Femur (tissue), 1 donor: ENCODE data around the gene HOXA4.

Experiments used
- DNase-seq: peaks from one replicate; pipeline ENCODE4 v3.0.0-alpha.2; 2017

HOXA4 gene

DNA sequence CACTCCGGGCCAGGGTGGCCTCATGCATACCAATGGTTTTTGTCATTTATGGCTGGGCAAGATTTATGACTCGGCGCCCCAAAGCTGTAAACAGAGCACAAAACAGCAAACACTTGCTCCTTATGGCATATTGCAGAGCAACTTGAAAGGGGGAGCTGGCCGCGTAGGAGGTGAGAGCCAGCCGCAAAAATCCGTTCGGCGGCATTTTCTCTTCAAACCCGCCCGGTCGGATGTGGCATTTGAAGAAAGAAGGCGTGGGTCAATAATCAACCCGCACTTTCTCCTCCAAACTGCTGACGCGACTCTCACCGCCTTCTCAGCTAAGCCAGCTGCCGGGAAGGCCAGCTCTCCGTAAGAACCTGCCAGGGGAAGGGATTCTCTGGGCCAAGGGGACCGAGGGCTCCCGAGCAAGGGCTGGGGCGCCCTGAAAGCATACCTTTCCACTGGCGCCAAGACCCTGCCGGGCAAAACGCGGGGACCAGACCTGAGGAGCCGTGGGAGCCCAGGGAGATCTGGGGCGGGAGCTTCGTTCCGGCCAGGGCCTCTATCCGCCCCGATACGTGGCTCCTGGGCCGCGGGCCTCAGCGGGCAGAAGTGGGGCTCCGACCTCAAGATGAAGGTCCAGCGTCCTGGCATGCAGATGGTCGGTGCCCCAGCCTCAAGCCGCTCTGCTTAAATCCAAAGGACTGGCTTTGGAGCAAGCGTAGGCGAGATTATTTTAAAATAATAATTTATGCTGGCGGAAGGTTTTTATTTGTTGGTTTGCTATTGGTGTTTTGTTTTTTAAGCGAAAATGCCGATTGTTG, 15.1 kb downstream of the HOXA4 start:
- DNase-seq: peak; percentile 46

DNA sequence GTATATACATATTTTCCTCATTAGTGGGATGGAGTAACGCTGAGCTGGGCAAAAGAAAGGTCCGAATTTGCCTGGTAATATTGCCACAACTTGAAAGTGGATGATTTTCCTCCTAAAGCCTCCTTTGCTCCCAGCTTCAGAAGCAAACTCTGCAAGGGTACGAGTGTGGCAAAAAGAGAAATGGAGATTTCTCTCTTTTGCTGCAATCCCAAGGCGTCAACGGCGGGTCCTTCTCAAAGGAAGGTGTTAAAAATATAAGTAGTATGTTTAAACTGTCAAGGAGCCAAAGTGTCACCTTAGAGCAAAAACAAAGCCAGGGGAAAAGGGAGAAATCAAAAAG, 15.7 kb downstream of the HOXA4 start:
- DNase-seq: no peak

DNA sequence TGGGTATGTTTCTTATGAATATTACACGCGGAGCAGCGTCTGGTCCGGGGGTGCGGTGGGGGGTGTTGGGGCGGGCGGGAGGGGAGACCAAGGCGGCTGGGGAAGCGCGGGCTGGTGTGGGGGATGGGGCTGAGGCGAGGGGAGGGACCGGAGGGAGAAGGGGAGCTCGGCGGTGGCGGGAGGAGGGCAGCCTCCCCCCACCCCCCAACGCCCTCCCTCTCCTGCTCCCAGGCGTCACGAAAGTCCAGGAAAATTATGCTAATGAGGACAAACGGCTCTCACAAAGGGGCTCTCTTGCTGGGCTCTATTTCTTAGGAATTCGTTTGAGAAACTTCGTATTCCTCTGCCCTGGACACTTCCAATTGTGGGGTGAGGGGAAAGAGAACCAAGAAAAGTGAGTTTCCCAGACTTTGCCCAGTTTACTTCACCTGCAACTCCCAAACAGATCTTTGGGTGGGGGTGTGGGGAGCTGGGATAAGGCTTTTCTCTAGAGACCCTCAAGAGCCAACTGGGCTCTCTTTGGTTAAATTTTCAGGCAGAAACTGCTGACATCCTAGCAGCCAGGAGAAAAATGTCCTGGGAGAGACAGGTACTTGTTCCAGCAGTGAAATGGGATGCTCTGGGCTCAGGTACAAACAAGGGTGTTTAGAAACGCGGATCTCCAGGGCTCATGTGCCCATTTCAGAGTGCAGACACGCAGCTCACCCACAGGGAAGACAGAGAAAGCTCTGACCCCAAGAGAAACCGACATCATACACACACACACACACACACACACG, 16.4 kb downstream of the HOXA4 start:
- DNase-seq: peak; percentile 63

DNA sequence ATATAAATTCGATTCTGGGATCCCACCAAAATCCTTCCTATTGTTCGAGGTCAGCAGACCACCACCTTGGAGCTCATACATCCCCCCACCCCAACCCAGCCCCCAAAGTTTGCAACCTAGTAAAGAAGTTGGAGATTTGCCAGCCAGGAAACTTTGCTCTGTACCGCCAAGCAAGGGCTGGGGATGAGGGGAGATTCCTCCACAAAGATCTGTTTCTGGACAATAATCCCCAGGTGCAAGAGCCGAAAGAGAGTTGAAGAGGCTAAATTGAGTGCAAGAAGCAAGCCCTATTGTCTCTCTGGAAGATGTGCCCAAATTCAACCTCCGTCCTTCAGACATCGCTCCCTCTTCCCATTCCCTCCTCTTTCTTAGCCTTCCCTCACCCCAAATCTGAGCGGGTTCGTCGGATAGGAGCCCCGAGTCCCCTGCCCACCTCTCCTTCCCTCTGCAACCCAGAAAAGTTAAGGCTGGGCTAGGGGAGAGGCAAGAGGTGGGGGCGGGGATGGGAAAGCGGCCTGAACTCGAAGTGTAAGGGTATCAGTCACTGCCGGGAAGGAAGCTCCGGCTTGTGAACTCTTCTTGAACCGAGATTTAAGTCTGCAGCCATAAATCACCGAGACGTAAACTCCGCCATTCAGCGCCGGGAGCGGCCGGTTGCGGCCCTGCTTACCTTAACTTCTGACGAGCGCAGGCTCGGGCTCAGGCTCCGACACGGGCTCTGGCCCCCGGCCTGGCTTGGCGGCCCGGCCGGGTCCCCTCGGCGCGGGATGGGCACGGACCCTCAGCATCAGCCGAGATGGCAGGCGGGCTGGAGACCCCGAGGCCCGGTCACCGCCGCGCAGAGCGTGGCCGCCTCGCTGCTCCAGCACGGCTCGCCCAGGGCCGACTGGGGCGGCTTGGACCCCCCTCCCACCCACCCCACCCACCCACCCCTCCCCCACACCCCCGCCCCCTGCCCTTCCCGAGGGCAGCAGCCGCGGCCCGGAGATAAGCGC, 17.3 kb downstream of the HOXA4 start:
- peak; percentile 84 for DNase-seq

DNA sequence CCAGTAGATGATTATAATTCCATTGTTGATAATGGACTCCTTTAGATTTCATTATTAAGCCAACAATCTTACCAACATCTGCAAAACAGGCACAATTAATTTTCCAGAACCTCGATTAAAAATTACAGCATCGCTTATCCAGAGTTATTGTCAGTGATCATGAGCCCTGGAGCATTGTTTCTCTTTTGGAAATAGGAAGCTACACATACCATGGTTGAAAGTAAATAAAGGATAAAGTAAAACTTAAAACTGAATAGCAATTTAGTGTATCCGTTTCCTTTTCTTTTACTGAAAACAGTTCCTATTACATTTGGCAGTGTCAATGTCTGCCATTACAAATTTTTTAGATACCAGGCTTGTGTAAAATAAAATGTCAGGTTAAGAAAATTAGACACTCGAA, 18.2 kb downstream of the HOXA4 start:
- DNase-seq: no peak

DNA sequence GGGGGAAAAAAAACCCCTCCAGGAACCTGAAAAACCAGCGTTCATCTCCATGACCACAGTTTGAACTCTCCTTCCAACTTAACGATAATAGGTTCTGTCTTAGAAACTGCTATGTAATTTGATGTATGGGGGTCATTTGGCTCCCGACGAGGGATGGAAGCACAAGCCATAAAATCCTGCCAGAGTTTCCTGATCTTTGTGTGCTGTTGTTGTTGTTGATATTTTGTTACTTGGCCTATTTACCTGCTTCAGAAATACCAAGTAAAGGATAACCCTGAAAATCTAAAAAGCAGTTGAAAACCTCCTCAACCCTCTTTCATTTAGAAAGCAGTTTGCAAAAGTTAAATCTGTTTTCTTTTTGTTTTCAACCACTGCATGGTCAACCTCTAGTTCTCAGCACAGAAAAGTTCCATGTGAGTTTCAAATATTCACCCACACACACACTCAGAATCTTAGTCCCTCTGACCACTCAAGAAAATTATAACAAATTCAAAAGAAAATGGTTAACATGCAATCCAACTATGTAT, 18.7 kb downstream of the HOXA4 start:
- no peak for DNase-seq

DNA sequence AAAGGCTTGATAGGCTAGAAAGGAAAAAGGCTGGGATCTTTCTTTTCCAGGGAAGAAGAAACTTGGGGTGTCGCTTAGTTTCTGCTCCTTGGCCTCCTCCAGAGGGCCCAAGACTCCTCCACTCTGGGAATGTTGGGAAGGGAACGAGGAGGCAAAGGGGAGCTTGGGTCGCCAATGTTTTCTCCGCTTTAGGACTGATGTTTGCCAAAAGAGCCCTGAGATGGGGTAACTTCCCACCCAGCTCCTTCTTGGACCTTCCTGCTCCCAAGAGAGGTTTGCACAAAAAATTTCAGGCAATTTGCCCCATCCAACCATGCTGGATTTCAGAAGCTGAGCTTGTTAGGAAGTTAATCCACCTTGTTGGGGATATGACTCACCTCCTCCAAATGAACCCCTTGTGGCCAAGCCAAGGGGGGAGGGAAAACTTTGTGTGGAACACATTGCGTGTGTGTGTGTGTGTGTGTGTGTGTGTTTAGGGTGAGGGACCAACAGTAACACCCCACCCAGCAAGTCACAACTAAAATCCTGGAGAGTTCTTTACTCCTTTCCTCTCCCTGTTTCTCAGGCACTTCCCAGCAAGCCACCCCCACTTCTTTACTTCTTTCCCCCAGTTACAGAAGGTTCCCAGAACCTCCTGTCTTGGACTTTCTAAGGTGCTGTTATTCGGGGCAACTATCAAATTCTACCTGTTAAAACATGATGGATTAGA, 19.4 kb downstream of the HOXA4 start:
- DNase-seq: peak; percentile 51

DNA sequence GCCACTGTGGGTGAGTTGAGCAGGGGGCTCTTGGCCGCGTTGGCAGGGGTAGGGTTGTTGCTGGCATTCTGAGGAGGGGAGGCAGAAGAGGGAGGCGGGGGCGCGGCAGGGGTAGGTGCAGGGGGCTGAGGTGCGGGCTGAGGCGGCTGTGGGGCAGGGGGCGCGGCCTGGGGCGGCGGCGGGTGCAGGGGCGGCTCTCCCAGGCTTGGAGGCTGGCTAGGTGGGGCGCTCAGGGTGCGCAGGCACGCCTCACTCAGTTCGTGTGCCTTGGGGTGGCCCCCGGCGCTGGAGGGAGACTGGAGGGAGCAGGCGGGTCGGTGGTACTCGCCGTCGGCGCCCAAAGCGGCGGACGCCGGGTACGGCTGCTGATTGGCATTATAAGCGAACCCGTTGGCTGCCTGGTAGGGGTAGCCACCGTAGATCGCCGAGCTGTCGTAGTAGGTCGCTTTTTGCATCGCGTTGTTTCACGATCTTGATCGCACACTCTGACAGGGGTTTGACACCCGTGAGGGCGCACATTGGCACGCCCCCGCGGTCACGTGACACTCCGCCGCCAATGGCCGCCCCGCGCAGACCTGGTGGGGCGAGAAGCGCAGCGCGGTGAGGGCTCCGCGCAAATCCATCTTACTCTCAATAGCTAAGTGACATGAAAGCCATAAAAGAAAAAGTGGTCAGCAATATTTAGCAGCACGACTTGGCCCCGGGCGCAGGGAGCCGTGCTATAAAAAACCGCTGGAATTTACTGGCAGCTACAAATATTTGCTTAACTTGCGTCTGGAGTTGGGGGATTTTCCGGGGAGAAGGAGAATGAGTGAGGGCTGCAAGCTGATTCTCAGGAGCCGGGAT, 20.1 kb downstream of the HOXA4 start:
- DNase-seq: peak; percentile 75

DNA sequence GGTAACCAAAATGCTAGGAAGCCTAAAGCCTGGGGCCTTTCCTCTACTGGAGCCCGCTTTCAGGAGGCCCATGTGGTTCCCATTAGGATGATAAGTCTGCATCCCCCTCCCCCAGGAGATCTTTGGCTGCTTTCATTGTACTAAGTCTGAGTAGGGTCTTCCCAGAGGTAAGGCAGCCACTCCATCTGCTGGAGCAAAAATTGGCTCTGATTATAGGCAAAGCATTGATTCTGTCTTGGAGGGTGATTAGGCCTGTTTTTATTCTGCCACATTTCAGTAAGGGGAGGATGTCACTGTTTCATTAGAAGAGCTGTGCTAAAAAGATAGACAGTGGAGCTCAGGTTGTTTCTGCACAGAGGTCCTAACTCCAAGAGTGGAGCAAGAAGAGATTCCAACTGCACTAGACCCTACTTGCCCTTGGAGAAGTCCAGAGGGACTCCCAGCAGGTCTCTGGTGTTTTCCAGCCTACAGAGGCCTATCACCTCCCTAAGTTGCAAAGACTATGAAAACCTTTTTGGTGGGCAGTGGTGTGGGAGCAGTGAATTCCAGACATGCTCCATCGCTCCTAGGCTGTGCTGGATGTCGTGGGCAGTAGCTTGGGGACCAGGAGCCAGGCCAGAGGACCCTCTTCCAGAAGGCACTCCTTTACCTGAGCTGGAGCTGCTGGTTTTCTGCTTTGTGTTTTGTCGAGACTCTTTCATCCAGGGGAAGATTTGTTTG, 20.9 kb downstream of the HOXA4 start:
- DNase-seq: peak; percentile 31

DNA sequence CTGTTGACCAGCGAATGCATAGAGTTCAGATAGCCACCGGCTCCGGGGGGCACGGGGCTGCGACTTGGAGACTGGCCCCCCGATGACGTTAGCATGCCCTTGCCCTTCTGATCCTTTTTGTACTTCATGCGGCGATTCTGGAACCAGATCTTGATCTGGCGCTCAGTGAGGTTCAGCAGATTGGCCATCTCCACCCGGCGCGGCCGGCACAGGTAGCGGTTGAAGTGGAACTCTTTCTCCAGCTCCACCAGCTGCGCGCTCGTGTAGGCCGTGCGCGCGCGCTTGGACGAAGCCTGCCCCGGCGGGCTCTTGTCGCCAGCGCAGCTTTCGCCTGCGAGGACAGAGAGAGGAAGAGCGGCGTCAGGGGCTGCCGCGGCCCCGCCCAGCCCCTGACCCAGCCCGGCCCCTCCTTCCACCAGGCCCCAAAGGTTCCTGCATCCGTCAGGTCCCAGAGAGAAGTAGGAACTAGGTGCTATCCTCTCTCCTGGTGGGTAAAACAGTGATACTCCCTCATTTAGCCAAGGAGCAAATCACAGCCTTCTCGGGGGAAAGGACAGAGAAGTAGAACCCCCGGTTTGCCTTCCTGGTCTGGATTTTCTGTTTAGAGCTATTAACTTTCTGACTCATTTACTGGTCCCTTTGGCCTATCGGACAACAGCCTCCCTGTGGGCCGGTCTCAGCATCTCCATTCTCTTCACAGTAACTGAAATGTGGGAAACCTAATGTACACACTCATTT, 22.0 kb downstream of the HOXA4 start:
- peak; percentile 37 for DNase-seq

DNA sequence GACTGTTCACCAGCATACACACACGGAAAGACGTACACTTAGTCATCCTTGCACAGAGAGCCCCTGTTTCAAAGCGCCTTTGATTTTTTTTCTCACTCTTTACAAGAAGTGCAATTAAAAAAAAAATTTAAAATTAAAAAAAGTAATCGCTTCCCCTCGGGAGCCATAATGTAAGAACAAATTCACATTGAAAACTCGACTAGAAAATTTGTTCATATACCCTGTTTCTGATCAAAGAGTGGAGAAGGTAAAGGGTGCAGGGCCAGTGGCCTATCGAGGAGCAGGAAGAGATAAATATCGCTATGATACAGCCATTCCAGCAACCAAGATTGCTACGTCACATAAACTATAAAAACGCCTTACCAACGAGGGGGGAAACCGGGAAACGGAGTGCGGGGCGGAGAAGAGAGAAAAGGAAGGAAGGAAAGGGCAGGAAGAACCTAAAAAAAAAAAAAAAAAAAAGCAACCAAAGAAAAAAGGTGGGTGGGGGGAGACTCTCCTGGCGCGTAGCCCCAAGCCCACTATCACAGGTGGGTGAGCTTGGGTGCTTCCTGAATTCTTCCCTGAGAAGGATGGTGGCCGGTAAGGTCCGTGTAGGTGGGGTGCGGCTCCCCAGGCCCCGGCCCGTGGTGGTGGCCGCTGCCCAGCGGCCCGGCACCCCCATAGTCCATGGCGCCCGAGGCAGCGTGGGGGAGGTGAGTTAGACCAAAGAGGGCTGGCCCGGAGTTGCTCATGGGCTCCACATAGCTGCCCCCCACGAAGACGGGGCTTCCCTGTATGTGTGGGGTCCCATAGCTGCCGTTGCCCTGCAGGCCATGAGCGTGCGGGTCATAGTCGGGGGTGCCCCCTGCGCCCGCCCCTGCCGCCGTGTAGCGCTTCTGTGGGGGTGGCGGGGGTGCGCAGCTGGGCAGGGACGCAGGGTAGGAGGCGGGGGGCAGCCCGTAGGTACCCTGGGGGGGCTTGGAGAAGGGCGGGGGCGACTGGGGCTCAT, 22.9 kb downstream of the HOXA4 start:
- DNase-seq: no peak

DNA sequence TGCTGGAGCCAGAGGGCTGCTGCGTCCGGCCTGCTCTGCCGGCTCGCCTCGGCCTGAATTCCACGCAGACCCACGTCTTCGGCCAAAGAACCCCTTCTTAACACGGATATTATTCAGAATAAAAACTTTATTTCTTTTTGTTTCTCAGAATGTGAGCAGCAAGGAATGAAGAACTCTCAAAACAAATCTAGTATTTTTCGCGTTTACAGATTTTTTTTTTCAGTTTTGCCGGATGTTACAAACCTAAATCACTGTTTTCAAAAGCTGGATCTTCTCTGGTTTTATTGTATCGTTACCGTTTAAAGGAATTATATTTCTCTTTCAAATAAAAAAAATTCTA, 23.7 kb downstream of the HOXA4 start:
- DNase-seq: no peak

DNA sequence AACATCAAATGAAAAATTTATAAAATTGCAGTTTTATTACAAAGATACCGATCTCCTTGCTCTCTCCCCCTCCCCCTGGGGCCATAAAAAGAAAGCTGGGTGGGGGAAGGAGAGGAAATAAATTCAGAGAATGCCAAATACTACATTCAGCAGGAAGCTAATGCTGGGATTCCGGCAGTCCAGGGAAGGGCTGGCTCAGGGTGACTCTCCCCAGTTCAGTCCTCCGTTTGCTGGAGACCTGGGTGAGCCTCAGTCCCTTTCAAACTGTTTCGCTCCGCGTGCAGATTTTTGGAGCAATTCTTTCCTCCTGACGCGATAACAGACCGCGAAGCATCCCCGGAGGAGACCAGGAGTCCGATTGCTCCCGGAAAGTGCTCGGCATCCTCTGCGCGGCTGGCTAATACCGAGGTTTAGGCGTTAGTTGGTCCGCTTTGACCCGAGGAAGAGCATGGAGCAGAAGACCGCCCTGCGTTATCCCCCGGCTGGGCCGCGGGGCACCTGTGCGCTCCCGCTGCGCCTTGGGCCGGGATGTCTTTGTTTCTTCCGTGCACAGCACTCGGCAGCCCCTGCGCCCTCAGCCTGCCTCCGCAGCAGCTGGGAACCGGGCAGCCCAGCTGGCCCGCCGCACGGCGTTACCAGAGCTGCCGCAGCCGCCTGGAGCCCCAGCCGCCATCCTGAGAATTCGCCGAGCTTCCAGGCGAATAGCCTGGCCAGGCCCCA, 24.2 kb downstream of the HOXA4 start:
- peak; percentile 48 for DNase-seq

DNA sequence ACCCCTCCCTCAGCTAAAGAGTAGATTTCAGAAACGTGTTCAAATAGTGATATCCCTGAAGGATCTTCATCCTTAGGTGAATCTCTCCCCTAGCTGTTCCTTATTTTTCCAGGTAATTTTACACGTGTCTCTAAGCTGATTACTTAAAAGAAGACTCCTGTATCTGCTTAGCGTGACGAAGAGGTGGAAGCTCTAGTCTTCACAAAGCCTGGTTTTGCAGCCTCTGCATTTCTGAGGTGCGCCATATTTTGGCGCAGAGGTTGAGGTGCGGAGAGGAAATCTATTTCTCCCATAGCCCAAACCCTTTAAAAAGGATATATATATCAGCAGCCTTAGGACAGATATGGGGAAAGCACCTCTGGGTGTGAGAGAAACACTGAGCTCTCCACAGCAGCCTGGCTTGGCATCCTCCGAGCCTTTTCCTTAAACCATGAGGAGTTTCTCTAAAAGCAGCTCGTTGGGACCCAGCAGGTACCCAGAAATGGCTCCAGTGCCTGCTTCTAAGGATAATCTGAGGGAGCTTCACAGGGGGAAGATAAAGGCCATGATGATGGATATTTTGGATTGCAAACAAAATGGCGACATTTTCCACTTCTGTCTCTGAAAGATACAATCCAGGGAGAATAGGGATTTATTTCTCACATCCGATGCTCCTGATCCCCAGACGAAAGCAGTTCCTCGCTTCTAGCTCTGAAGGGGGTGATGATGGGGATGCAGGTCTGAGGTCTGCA, 25.1 kb downstream of the HOXA4 start:
- DNase-seq: no peak

DNA sequence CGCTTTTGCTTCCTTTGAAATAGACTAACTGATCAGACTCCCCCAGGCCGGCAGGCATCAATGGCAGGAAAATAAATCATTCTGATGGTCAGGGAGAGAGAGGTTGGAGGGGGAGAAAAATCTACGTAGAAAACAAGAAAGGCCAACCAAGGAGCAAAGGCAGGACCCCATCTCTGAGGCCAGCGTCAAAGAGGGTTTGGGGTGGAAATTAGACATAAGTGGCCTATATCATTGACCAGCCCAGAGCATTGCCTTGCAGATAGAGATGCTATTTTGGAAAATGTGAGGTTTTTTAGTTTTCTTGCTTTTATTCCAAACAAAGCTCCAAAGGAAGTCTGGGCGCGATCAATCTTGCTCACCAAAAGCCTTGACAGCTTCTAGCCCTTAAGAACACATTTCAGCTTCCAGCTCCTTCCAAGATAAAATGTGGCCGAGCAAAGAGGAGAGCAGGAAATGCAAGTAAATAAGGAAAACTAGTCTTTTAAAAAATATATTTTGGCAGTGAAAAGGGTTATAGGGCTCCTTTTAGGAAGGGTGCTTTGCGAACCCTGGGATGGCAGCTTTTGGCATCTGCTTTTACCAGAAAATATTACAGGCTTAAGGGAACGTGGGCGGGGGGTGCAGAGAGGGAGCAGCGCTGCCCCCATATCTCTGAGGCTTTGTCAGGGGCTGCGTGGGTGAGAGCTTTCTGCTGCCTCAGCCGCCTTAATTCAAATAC, 26.1 kb downstream of the HOXA4 start:
- peak; percentile 41 for DNase-seq

DNA sequence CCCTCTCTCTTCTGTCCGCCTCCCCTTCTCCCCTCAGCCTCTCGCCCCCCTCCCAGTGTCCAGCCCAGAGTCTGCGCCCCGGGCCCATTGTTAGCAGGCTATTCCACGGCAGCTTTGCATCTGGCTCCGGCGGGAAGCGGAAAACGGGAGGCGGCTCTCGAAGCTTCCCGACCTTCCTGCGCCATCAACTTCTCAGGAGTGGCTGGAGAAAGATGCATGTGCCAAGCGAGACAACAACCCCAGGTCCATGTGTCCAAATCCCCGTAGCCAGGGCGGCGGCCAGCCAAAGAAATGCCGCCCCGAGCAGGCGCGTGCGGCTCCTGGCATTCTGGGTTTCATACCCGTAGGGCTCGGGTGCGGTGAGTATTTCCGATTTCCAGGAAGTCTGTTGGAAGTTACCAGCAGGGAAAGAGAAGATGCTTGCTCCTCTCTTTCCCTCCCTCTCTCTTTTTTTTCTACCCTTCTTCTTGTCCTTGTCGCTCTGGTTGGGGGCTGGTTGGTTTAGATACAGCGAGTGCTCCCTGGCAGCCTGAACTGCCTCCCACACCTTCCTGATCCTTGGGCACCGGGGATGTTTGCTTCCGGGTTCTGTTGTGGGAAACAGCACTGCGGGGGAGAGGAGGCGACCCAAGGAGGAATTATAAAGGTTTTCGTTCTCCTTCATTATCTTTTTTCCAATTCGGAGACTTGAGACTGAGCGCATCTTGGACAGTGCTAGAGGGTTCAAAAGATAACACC, 26.9 kb downstream of the HOXA4 start:
- peak; percentile 33 for DNase-seq
